GM19468 (cell line): ENCODE data around the gene NPFFR1.

ENCODE experiments used
- ATAC-seq: cut with Tn5 transposase; IDR thresholded peaks from one replicate; pipeline ENCODE4 v1.9.1; 2021; ENCODE audit warnings: mild to moderate bottlenecking, moderate library complexity, moderate number of reproducible peaks; ENCODE audit not compliant: unreplicated experiment; ENCODE audit errors: extremely low read depth

The NPFFR1 gene, protein sequence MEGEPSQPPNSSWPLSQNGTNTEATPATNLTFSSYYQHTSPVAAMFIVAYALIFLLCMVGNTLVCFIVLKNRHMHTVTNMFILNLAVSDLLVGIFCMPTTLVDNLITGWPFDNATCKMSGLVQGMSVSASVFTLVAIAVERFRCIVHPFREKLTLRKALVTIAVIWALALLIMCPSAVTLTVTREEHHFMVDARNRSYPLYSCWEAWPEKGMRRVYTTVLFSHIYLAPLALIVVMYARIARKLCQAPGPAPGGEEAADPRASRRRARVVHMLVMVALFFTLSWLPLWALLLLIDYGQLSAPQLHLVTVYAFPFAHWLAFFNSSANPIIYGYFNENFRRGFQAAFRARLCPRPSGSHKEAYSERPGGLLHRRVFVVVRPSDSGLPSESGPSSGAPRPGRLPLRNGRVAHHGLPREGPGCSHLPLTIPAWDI

DNA sequence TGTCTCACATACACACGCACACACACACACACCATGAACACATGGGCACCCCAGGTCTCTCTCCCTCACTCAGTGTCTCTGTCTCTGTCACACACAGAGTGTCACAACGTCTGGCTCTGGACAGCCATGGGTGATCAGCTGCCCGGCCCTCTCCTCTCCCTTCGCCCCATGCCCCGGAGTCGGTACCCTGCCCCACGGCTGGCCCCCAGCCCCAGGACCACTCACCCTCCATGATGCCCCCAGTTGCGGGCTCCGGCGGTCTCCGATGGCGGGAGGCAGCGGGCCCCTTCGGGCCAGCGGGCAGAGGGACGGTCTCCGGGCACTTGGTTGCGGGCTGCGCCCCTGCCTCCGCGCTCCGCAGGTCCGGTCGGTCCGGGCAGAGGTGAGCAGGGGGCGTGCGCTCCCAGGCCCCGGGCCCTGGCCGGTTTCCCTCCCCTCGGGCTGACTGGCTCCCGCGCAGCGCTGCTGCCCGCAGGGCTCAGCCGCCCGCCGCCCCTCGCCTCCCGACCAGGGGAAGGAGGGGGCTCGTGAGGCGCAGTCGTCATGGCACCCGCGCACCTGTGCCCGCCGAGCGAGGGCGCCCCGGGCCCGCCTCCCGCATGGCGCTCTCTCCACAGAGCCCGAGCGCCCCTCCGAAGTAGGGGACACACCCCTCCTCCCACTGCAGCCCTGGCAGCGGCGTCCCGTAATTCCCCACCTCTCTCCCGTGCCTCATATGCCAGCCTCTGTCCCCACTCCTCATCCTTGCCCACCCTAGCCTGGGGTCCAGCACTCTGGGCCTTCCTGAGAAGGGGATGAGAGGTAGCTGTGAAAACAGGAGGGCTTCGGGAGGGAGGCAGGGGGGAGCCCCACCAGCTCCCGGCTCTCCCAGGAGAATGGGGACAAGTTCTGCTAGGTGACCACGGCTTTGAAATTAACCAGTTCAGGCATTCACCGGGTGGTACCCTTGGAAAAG, at the start of gene NPFFR1:
NPFFR1 (minus strand) TSS at position 560 of the 955 bp plus-strand sequence; CDS start at position 232, 328 bp downstream.
- no peak for ATAC-seq

DNA sequence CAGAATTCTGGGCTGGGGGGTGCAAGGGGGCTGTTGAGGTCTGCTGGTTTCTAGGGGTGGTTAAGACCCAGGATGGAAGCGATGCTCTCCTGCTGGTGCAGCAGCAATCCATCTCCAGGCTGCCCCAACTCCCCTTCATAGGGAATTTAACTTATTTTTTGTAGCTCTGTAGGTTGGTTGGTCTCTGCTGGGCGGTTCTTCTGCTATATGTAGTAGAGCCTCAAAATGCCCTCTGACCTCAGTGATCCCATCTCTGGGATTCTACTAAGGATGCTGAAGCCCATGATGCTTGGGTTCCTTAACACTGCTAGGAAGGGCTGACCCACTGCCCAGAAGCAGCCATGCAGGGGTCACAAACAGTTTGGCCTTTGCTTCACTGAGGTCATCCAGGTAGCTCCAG, 49.5 kb upstream of the NPFFR1 start:
- no peak for ATAC-seq

DNA sequence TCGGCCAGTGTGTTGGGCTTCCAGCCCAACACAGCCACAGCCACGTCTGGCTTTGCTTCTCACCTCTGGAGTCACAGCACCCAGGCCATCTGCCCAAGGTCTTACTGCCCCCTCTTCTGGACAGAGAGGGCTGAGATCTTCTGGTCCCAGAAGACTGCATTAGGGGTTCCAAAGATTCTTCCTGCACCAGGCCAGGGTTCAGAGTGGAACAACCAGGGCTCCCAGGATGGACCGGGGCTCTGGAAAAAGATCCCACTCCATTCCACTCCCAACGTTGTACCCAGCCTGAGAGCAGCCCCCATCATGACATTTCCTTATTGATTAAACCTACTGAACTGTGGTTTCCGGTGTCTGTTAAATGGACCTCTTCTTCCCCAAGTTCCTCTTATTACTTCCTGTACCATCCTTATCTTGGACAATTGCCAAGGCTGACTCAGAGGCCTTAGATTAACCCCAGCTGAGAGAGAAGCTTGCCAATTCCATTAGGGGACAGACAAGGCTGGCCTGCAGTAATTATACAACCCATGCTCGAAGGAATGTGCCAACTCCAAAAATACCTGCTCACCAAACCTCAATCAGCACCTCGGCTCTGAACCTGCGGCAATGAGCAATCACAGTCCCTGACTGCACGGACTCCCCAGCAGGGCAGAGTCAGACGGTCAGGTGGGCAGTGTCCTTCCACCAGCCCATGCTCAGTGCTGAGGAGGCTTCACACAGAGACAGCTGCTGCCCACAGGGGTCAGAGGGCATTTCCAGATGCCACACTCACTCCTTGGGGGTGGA, 47.9 kb upstream of the NPFFR1 start:
- no peak for ATAC-seq

GRCh38 chr10:70331160-70331485, 47.3 kb upstream of the NPFFR1 start:
- ATAC-seq: no peak

DNA sequence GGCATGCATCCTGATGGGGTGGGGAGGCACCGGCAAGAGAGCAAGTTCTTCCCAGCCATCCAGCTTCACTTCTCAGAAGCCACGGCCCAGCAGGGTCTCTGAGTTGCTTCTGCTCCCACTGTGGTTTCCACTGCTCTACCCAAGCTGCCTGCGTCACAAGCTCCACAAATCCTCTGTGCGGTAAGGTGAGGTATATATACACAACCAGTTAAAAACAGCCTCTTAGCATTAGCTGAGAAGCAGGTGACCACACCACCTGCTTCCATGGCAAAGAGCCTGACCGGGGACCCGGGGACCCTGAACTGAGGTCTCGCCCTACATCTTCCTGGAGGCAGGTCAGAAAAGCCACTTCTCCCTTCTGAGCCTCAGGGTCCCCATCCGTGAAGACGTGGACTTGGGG, 46.9 kb upstream of the NPFFR1 start:
- ATAC-seq: no peak

DNA sequence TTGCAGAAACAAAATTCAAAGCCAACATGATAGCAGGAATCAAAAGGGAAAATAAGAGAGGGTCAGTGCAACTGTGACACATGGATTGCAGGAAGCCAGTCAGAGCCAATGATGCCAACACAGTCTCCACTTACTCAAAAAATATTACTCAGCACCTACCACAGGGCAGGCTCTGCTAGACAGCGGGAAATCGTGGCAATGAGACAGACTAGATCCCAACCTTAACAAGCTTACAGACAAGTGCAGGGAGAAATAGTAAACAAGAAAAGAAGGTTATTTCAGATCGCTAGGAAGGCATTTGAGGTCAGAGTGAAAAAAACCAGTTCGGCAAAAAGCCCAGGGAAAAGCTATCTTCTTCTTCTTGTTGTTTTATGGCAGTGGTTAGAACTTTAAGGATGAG, 45.2 kb upstream of the NPFFR1 start:
- no peak for ATAC-seq

- no peak for ATAC-seq
Observed at GRCh38 chr10:70328018-70328417, 44.2 kb upstream of the NPFFR1 start.

DNA sequence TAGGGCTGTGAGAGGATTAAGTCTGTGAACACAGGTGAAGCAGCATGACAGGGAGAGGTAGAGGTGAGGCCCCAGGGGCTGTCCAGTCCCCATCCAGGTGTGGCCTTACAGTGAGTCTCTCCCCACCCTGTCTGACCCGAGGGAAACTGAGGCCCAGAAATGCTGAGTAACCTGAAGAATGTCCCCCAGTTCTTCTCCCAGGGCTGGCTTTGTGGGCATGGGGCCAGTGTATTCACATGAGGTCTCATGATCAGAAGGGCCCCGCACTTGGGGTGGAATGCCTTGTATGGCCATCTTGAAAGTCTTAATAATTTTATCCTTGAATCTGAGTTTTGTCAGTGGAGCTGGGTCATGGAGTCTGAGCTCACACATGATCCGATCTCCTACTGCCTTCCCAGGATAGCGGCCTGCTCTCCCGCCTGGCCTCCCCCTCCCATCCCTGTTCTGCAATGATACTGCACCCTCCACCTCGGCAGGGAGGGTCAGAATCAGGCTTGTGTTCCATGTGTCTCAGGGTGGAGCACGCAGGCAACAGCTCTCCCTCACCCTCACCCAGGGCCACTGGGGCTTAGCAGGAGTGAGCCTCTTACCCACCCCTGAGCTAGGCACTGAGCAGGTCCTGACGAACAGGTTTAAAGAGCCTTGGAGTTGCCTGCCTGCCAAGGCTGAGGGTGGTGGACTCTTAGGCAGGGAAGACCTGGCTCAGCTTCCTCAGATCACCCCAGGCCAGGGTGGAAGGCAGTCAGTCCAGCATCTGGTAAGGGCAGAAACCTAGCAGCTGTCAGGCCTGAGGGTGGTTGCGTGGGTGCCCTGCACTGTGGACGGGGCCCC, 41.4 kb upstream of the NPFFR1 start:
- no peak for ATAC-seq

- ATAC-seq: peak; percentile 32
Observed at GRCh38 chr10:70324339-70324861, 40.6 kb upstream of the NPFFR1 start.

DNA sequence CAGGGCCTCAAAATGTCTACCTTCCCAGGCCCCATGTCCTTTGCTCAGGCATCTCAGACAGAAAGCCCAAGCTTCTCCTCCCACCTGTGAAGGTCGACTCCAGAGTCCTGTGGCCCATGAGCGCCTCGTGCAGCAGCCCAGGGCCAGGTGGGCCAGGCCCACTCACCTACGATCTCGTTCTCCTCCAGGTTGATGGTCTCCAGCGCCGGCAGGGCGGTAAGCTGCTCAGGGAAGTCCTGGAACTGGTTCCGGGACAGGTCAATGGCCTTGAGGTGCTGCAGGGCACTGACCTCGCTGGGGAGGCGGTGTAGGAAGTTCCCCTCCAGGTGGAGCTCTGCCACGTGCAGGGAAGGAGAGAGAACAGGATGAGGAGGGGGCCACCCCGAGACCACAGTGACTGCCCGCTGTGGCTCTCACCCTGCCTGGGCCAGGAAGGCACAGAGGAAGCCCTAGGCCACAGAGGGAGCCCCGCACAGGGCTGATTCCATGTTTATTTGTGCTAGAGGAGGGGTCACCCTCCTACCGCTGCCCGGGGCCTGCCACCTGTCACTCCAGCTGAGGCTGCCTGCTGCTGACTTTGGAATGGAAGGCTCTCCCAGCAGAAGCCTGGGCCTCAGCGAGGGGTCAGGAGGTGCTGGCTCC, 40.0 kb upstream of the NPFFR1 start:
- no peak for ATAC-seq

DNA sequence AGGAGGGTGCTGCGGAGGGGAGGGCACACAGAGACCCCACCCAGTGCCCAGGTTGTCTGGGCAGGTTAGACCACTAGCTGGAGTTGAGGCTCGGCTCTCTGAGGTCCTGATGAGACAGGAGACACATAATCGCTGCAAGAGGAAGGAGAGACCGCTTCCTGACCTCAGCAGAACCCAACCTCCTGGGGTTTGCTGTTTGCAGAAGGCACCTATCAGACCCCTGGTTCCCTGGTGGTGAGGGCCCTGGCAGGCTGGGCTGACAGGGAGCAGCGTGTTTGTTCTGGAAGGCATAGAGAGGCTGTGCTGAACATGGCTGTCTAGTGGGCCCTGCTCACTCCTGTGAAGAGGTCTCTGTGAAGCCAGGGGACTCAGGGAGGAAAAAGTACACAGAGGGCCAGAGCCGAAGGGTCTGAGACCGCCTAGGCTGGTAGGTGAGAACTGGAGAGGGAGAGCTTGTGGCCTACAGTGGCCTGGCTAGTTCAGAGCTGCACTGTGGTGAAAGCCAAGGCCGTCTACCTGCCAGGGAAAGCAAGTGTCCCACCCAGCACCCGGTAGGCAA, 39.4 kb upstream of the NPFFR1 start:
- no peak for ATAC-seq

GRCh38 chr10:70321897-70322890, 38.4 kb upstream of the NPFFR1 start:
- no peak for ATAC-seq

DNA sequence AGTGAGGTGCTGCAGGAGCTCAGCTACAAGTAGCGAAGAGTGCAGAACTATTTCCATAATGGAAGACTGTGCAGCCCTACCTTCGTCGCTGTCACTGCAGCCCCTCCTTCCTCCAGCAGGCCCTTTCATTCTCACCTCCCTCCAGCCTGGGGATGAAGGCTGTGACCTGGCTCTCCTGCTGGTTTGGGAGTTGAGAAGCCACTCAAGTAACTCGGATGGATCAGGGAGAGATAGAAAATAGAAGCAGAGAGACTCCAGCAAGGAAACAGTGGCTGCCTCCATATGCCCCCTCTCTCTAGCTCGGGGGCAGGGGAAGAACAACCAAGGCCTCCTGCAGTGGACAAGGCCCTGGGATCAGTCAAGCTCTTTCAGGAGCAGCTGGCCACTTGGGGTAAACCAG, 37.4 kb upstream of the NPFFR1 start:
- no peak for ATAC-seq

DNA sequence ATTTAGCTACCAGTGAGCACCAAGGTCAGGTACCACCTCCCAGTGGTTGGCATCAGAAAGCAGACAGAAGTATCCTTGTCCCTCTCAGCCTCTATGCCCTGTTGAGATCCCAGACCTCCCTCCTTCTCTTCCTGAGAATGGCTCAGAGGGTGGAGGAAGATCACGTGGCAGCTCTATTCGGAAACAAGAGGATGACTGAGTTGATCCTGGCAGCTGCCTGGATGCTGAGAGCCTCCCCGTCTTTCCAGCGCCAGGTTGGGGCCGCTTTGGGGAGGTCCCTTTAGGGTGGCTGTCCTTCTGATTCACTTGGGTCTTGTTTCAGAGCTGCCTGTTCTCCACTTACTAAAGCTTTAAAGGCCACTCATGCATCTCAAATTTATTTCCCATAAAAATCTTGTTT, 36.9 kb upstream of the NPFFR1 start:
- ATAC-seq: no peak

DNA sequence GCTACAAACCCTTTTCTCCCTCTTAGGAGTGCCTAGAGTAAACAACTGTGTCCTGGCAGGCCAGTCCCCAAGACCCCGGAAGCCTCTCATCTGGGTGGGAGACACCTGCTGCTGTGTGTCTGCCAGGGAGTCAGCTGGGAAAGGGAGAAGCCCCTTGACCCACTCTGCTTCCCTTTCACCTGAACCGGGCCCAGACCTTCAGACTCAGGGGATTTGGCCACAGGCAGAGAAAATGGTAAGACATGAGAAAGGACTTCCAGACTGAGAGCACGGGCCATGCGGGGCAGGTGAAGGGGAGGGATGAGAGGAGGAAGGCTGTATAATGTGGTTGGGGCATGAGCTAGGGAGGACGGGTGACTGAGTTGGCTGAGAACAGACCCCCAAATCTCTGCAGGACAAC, 36.0 kb upstream of the NPFFR1 start:
- ATAC-seq: no peak

- no peak for ATAC-seq
Observed at GRCh38 chr10:70319183-70319582, 35.4 kb upstream of the NPFFR1 start.

DNA sequence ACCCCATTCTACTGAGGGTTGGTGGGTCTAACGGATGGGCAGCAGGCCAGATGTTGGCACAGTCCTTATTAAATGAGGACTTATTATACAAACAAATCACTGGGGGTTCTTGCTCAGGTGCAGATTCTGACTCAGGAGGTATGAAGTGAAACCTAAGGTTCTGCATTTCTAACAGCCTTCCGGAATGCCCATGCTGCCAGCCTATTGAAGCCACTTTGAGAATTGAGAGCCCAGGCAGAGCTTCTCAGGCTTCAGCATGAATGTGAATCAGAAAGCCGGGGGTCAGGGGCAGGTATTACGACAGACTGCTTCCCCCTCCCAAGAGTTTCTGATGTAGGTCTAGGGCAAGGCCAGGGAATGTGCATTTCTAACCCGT, 34.1 kb upstream of the NPFFR1 start:
- no peak for ATAC-seq
